Erythroblast (primary cell): ENCODE measurements around the gene DHRSX.
"Not testable (repeated sequence)": the region's sequence is repeated elsewhere in the genome, so short reads cannot be mapped to it uniquely, and the experiment has no call there.

ENCODE experiments used
- DNase-seq, 2 experiments: peaks; one replicate each; lab custom pipeline; 2025; lab: John Stamatoyannopoulos, UW
- GATA1 ChIP-seq: IDR thresholded peaks from 2 replicates; pipeline ENCODE4 v1.6.1; 2011; ENCODE audit warnings: low read depth, mild to moderate bottlenecking, control low read depth, low read length, moderate library complexity
- POLR2A ChIP-seq: IDR thresholded peaks from 2 replicates; pipeline ENCODE4 v1.6.1; 2011; ENCODE audit warnings: mild to moderate bottlenecking, low read length

Gene DHRSX

DNA sequence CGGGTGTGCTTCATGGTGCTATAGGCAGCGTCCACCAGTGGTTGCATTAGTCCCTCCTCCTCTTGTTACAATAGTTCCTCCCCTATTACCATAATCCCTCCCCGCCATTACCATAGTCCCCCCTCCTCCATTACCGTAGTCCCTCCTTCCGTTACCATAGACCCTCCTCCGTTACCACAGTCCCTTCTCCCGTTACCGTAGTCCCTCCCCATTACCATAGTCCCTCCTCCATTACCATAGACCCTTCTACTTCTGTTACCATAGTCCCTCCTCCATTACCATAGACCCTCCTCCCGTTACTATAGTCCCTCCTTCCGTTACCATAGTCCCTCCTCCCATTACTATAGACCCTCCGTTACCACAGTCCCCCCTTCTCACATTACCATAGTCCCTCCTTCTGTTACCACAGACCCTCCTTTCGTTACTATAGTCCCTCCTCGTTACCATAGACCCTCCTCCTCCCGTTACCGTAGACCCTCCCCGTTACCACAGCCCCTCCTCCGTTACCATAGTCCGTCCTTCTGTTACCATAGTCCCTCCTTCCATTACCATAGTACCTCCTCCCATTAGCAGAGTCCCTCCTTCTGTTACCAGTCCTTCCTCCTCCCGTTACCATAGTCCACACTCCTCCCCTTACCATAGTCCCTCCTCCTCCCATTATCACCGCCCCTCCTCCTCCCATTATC is 129.6 kb downstream of the DHRSX start:
- TF ChIP-seq POLR2A (no peak), GATA1 (no peak)
- DNase-seq, result no peak

DNA sequence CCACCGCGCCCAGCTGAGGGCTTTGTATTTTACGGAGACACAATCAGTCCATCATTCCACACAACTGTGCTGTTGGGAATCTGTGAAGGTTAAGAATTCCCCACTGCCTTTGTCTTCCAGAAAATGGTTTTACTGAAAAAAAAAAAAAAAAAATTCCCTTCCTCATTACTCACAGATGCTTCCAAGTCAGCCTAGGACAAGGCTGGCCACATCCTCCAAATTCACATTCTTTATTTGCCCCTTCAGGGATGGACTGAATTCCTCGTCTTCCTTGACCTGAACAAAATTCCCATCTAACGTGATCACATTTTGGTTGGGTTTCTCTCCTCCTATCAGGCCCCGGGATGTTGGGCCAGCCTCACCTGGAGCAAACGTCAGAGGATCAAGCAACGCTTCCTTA is 130.3 kb downstream of the DHRSX start:
- TF ChIP-seq GATA1 (no peak), POLR2A (no peak)
- no peak for DNase-seq

DNA sequence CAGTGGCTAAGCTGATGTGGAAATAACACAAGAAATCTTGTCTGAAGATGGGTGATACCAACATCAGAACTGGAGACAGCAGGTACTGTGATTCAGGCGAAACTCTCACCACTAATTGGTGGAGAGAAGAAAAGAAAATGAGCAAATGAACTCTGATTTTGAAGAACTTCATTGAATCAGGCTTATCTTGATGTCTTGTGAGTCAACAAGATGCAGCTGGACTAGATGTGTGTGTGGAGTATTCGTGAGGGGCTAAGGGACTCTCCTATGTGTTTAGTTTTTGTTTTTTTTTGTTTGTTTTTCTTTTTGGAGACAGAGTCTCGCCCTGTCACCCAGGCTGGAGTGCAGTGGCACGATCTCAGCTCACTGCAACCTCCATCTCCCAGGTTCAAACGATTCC is 131.6 kb downstream of the DHRSX start:
- DNase-seq, result no peak
- TF ChIP-seq POLR2A, result no peak
- TF ChIP-seq GATA1, result no peak

DNA sequence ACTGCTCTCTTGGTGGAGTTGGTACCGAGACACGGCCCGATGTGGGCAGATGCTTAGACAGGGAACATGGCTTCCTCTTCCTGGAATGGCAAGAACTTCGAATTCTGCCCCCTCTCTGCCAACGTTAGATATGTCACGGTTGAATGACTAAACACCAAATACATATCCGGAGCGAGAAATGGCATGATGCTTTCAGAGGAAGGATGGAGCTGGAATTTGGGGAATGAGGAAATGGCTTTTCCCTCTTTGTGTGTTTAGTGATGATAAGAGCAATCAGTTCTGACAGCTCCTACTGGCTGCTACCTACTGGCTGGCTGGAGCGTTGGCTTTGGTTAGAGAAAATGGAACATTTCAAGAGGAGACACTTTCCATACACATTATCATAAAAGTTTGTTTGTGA is 140.0 kb downstream of the DHRSX start:
- TF ChIP-seq POLR2A (no peak), GATA1 (no peak)
- DNase-seq, result no peak

DNA sequence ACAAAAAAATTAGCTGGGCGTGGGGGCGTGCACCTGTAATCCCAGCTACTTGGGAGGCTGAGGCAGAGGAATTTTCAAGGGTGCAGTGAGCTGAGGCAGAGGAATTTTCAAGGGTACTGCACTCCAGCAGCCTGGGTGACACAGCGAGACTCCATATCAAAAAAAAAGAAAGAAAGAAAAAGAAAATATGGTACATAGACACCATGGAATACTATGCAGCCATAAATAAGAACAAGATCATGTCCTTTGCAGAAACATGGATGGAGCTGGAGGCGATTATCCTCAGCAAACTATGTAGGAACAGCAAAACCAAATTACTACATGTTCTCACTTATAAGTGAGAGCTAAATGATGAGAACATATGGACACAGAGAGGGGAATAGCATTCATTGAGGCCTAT is 141.3 kb downstream of the DHRSX start:
- not testable (repeated sequence) for DNase-seq

DNA sequence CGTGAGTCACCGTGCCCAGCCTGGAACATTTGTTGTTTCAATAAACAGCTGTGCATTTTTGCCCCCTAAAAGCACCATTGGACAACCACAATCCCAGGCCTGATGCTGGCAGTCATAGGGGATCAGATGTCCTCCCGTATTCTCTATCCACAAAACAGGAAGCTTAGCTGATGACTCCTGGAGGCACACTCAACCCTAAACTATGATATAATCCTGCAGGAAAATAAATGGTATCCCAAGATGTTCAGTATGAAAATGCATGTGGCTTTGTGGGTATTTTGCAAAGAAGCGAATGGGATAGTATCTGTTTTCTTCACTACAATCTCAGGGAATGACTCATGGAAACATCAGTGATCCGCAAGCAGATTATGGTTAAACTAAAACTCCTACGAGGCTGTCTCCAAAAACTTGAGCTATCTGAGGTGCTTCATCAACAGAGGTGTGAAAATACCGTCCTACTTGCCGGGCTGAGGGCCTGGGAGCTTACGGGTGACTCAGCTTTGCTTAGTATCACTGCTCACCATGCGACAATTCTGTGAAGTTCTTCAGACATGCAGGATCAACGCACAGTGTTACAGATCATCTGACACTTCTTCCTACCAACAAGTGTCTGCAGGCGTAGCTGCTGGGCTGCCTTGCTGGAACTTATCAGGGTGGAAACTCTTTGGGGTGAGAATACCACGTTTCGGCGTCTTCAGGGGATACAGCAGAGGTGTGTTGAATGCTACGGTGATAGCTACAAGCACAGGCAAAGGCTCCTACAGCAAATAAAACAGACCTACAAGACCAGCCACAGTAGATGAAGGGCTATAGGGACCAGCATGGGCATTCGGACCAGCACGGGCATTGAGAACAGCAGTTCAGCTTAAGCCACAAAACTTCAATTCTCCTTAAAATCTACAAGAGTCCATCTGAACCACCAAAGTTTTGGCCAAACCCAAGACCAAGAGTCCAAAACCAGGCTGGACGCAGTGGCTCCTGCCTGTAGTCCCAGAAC is 148.5 kb downstream of the DHRSX start:
- DNase-seq, result no peak
- TF ChIP-seq POLR2A, result no peak
- TF ChIP-seq GATA1, result no peak

DNA sequence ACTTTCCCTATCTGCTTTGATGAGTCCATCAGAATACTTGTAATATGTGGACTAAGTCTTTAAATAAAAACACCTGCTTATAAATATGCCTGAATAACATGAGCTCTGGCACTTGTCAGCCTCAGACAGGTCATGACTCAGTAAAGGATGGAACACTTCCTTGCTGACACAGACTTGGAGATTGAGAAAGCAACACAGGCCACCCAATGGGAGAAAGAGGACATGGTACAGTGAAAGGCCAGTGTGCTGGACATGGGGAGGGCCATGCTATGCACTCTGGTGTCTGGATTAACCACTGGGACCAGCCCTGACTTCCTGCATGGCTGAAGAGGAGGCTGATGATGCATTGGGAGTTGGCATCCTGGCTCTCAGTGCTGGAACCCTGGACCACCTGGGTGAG is 149.5 kb downstream of the DHRSX start:
- TF ChIP-seq POLR2A (no peak), GATA1 (no peak)
- DNase-seq, result no peak

DNA sequence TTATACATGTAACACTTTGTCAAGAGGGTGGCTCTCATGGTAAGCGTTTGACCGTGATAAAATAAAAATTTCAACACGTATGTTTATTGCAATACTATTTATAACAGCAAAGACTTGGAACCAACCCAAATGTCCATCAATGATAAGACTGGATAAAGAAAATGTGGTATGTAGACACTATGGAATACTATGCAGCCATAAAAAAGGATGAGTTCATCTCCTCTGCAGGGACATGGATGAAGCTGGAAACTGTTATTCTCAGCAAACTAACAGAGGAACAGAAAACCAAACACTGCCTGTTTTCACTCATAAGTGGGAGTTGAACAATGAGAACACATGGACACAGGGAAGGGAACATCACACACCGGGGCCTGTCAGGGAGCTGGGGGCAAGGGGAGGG is 150.1 kb downstream of the DHRSX start:
- not testable (repeated sequence) for DNase-seq

DNA sequence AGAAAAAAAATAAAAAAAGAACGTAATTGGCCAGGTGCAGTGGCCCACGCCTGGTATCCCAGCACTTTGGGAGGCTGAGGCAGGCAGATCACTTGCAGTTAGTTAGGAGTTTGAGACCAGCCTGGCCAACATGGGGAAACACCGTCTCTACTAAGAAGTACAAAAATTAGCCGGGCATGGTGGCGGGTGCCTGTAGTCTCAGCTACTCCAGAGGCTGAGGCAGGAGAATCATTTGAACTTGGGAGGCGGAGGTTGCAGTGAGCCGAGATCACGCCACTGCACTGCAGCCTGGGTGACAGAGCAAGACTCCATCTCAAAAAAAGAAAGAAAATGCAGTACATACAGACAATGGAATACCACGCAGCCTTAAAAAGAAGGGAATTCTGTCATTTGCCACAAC is 150.7 kb downstream of the DHRSX start:
- DNase-seq, result not testable (repeated sequence)

DNA sequence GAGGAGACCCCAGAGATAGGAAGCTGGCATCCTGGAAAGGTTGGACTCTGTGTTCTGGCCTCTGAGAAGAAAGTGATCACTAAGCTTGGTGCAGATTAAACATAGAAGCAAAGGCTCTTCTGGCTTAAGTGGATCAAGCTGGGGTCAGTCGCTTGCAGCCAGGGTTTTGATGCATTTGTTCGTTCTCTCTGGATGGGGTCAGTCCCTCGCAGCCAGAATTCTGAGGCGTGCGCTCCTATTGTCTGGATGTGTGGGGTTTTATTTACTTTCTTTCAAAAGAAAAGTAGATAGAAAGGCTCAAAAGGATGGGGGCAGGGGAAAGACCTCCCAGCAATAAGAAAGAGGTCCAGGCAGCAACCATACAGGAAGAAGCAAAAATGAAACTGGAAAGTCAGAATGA is 152.6 kb downstream of the DHRSX start:
- no peak for TF ChIP-seq POLR2A
- TF ChIP-seq GATA1, result no peak
- no peak for DNase-seq

DNA sequence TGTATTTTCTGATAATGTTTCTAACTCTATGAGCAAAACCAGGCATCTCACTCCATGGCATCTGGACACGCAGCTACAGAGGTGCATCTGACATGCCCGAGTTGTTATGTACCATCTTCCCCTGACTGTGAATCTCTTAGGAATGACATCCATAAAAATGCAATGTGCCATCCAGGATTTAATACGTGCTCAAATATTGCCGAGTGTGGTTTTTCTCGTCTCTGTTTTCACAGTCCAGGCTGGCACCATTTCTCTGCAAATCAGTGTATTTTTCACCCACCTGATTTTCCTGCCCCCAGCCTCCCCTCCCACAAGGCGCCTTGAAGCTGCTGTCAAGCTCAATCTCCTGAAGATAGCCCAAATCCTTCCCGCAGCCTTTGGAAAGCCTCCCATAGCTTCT is 154.6 kb downstream of the DHRSX start:
- no peak for DNase-seq
- no peak for TF ChIP-seq GATA1
- TF ChIP-seq POLR2A, result no peak

DNA sequence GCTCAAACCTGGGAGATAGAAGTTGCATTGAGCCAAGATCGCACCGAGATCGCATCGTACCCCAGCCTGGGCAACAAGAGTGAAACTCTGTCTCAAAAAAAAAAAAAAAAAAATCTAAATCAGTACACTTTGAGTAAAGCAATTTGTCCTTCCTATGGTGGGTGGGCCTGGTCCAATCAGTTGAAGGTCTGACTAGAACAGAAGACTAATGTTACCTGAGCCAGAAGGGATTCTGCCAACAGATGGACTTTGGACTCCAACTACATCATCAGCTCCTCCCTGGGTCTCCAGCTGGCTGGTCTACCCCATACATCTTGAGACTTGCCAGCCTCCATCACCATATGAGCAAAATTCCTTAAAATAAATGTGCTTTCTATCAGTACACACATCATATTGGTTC is 155.2 kb downstream of the DHRSX start:
- no peak for TF ChIP-seq POLR2A
- TF ChIP-seq GATA1, result no peak

DNA sequence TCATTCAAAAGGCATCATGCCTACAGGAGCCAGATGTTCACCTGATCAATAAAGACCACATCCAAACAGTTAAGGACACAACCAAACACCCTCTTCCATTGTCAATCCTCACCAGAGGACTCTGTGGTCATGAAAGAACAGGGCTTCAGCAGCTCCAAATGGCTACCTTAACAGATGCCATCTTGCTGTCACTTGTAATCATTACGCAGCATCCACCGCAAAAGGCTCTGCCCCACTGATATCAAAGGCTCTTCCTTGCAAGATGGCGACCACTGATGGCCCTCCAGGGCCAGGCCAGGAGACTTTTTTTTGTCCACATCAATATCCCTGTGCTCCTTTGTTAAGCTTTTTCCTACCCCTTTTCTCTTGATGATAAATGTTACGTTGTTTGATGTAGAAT is 157.4 kb downstream of the DHRSX start:
- TF ChIP-seq POLR2A, result no peak
- TF ChIP-seq GATA1, result no peak
- DNase-seq, result no peak

More for the DNA sequence above, 155.2 kb downstream of the DHRSX start:
- DNase-seq, result no peak

DNA sequence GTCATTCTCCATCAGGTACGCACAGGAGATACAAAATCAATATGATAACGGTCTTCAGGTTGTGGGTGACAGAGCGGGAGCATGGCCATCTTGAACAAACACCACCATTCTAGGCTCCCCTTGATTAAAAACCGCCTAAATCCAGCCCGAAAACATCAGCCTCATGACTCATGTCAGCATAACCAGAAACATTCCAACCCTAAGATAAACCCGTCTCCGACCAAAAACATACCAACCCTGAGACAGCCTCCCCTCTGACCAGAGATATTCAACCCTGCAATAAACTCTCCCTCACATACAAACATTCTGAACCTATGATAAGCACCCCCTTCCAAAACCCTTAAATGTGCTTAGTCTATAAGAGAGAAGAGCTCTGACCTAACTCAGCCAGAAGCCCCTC is 157.9 kb downstream of the DHRSX start:
- TF ChIP-seq POLR2A (no peak), GATA1 (no peak)
- no peak for DNase-seq

DNA sequence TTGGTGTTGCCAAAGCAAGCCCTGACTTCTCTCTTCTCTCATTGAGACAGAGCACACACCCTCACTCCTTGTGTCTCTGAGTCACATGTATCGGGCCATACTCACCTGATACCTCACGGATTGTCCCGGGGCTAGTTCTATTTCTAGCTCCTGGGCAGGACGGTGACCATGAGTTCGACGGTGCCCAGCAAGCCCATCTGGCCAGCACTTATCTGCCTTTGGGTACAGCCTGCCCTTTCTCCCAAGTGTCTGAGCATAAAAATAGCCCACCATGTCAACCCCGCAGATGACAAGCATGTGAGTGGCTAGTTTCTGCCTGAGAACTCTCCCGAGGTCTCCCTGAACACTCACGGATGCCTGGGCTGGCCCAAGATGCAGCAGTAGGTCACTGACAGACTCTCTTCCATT is 158.5 kb downstream of the DHRSX start:
- DNase-seq, result no peak
- no peak for TF ChIP-seq GATA1
- TF ChIP-seq POLR2A, result no peak
